Type B pancreatic cell (in vitro differentiated cells): Measurements from ENCODE around the gene SOX18. TPM values are rescaled to one million over a fixed set of nuclear protein-coding genes. Genes with fewer than 3 reads are reported as not detected.

Experiments
- DNase-seq: peaks from one replicate; pipeline ENCODE4 v3.0.0; 2021; ENCODE audit warnings: mixed read lengths; ENCODE audit not compliant: unreplicated experiment; ENCODE audit errors: extremely low spot score
- H3K27ac Mint-ChIP-seq: 2 replicates; pipeline ENCODE4 v1.8.0; 2021; ENCODE audit warnings: mild to moderate bottlenecking, mixed read lengths
- H3K27me3 Mint-ChIP-seq: 2 replicates; pipeline ENCODE4 v1.8.0; 2021; ENCODE audit warnings: mixed read lengths
- H3K36me3 Mint-ChIP-seq: 2 replicates; pipeline ENCODE4 v1.8.0; 2021; ENCODE audit warnings: mixed read lengths
- H3K4me1 Mint-ChIP-seq: one replicate; pipeline ENCODE4 v1.8.0; 2021; ENCODE audit warnings: mixed read lengths; ENCODE audit not compliant: unreplicated experiment
- H3K4me3 Mint-ChIP-seq: 2 replicates; pipeline ENCODE4 v1.8.0; 2021; ENCODE audit warnings: mild to moderate bottlenecking, mixed read lengths
- H3K9me3 Mint-ChIP-seq: 2 replicates; pipeline ENCODE4 v1.8.0; 2021; ENCODE audit warnings: mixed read lengths
- total RNA-seq: library from RNA; stranded (reverse); gene quantifications from 2 replicates; pipeline ENCODE4 v1.2.1, GENCODE V29; 2021; ENCODE audit warnings: low replicate concordance
- TF ChIP-seq, protein P1 (sequence below): fragments of 200-600 bp; sonication (generic); conservative IDR thresholded peaks from 2 replicates; pipeline ENCODE4 v1.5.0; 2021; ENCODE audit warnings: antibody characterized with exemption, mild to moderate bottlenecking

Gene SOX18
- total RNA-seq, 1 donor from 2014 or later = 0.72 TPM

DNA sequence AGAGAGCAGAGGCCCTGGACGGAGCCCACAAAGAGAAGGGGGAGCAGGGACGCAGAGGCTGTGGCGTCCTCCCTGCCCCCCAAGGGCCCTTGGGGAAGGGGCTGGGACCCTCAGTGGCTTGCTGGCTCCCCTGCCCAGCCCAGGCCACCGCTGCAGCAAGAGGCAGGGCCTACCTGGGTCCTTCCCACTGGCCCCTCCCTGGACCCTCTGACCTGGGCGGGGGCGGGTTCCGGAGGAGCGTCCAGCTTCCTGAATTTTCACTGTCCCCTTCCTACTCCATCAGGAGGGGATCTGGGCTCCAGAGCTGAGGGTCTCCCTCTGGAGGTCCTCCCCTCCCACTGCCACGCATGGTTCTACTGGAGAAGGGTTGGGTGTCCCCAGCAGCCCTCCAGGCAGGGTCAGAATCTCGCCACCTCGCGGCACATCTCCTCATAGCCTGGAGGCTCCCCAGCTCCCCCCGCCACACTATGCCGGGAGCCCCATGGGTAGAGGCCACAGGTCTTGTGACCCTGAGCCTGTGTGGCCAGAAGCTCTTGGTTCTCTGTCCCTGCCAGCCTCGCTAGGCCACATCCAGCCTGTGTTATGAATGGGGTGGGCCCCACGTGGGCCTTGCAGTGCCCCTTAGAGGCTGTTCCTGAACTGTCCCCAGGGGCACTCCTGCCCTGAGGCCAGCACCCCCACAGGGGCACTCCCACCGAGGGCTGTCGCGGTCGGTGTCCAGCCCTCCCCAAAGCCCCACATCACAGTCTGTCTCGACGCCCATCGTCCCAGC, 1.0 kb upstream of the SOX18 start:
- H3K9me3 Mint-ChIP-seq = no peaks in the 10 kb centered on the region
- H3K4me3 Mint-ChIP-seq = no peak overlapping the region
- no peaks in the 10 kb centered on the region for H3K36me3 Mint-ChIP-seq
- TF ChIP-seq, protein P1, sequence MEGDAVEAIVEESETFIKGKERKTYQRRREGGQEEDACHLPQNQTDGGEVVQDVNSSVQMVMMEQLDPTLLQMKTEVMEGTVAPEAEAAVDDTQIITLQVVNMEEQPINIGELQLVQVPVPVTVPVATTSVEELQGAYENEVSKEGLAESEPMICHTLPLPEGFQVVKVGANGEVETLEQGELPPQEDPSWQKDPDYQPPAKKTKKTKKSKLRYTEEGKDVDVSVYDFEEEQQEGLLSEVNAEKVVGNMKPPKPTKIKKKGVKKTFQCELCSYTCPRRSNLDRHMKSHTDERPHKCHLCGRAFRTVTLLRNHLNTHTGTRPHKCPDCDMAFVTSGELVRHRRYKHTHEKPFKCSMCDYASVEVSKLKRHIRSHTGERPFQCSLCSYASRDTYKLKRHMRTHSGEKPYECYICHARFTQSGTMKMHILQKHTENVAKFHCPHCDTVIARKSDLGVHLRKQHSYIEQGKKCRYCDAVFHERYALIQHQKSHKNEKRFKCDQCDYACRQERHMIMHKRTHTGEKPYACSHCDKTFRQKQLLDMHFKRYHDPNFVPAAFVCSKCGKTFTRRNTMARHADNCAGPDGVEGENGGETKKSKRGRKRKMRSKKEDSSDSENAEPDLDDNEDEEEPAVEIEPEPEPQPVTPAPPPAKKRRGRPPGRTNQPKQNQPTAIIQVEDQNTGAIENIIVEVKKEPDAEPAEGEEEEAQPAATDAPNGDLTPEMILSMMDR = no peak
- H3K4me1 Mint-ChIP-seq = peaks cover 13% of the 10 kb centered on the region
- no peak for DNase-seq
- peaks cover 55% of the 10 kb centered on the region for H3K27me3 Mint-ChIP-seq
- no peak overlapping the region for H3K27ac Mint-ChIP-seq

- TF ChIP-seq, protein P1 = no peak
- no peak for DNase-seq
- peaks cover 8% of the 10 kb centered on the region for H3K4me1 Mint-ChIP-seq
- peak overlapping the region; percentile 25 for H3K4me3 Mint-ChIP-seq
- H3K9me3 Mint-ChIP-seq = no peaks in the 10 kb centered on the region
- H3K27me3 Mint-ChIP-seq = peaks cover 60% of the 10 kb centered on the region
- H3K36me3 Mint-ChIP-seq = no peaks in the 10 kb centered on the region
- no peak overlapping the region for H3K27ac Mint-ChIP-seq
These were observed 430 bp upstream of the SOX18 start for GRCh38 chr20:64049878-64050260.

DNA sequence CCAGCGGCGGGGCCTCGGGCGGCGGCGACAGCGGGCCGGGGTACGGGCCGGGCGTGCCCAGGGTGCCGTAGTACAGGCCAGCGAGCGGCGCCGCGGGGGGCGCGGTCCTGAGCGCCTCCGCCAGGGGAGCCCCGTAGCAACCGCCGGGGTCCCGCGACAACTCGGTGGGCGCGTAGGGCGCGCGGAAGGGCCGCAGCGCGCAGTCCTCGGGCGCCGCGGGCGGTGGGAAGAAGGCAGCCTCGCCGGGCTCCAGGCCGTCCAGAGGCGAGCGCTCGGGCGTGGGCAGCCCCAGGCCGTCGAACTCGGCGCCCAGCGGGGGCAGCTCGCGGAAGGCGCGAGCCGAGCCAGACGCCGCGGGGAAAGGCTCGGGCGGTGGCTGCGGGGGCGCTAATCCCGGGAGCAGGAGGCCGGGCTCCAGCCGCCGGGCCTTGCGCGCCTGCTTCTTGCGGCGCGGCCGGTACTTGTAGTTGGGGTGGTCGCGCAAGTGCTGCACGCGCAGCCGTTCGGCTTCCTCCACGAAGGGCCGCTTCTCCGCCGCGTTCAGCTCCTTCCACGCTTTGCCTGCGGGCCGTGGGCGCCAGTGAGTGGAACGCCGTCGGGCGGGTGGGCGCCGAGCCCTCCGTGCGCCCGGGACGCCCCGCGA, 916 bp downstream of the SOX18 start:
- peaks cover 9% of the 10 kb centered on the region for H3K4me1 Mint-ChIP-seq
- peaks cover 73% of the 10 kb centered on the region for H3K27me3 Mint-ChIP-seq
- H3K9me3 Mint-ChIP-seq = no peaks in the 10 kb centered on the region
- no peak for DNase-seq
- TF ChIP-seq, protein P1 = no peak
- H3K36me3 Mint-ChIP-seq = no peaks in the 10 kb centered on the region
- H3K27ac Mint-ChIP-seq = no peak overlapping the region
- H3K4me3 Mint-ChIP-seq = no peak overlapping the region

GRCh38 chr20:64047968-64048401, 1.5 kb downstream of the SOX18 start:
- TF ChIP-seq, protein P1 = no peak
- Mint-ChIP-seq H3K27me3 (peaks cover 70% of the 10 kb centered on the region), H3K4me1 (peaks cover 5% of the 10 kb centered on the region), H3K36me3 (no peaks in the 10 kb centered on the region), H3K4me3 (no peak overlapping the region), H3K27ac (no peak overlapping the region), H3K9me3 (no peaks in the 10 kb centered on the region)
- no peak for DNase-seq

DNA sequence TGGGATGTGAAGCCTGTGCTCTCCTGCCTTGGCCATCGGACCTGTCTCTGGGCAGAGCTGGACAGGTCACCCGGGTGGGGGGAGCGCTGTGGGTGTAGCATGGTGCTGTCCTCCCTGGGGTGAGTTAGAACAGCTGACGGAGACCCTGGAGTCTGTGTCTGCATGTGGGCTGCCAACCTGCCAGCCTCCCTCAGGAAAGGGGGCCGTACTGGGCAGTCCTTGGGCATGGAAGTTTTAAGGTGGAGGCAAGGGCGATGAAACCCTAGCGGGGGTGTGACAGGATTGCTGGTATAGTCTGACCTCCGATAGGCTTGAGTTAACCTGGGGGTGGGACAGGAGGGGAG, 2.4 kb downstream of the SOX18 start:
- DNase-seq = no peak
- H3K4me3 Mint-ChIP-seq = peak overlapping the region; percentile 20
- H3K27me3 Mint-ChIP-seq = peaks cover 72% of the 10 kb centered on the region
- peaks cover 5% of the 10 kb centered on the region for H3K4me1 Mint-ChIP-seq
- H3K36me3 Mint-ChIP-seq = no peaks in the 10 kb centered on the region
- no peaks in the 10 kb centered on the region for H3K9me3 Mint-ChIP-seq
- no peak overlapping the region for H3K27ac Mint-ChIP-seq
- TF ChIP-seq, protein P1 = no peak
